Measurements from ENCODE around the gene SULT1B1.

The SULT1B1 gene

DNA sequence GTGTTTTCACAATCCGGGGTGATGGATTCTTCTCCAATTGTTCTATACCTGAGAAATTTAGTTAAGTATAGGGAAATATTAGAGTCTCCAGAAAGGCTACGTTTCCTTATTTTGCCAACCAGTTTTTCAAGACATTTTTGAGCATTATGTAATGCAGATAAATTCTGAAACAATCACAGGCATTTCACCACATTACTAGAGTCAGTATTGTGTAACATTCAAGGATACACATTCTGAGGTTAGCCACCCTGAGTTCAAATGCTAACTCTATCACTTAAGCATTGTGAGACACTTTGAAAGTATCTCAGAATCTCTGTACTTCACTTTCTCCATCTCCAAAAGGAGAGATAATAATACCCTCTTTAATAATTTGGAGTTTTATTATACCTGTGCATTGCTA lies 10.6 kb downstream of the SULT1B1 start:
- DNase-seq (ENCODE audit: low read depth in 2 of 2): no peak

DNA sequence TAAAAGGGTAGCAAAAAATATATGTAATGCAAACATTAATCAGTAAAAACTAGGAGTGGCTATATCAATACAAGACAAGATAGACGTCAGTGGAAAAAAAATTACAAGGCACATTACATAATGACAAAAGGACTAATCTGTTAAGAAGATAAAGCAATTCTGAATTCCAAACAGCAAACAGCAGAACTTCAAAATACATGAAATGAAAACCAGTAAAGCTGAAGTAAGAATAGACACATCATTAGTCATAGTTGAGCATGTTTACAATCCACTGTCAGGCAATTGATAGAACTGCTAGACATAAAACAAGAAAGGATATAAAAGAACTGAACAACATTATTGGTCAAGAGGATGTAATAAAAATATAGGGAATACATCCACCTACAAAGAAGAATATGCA lies 12.2 kb downstream of the SULT1B1 start:
- no peak for DNase-seq (ENCODE audit: low read depth in 2 of 2)

DNA sequence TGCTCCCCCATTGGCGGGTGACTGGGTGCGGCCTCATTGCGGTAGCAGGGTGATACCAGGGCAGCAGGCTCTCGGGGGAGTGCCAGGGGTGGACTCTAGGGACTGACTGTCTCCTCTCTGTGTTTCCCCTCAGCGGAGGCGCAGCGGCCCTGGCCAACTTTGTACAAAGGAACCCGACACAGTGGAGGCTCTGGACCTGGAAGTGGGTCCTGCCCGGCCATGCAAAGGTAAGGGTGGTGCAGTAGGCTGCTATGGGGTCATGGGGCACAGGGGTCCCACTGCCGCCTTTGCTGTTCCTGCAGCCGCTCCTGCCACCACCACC lies 16.3 kb downstream of the SULT1B1 start:
- no peak for DNase-seq (ENCODE audit: low read depth in 2 of 2)

DNA sequence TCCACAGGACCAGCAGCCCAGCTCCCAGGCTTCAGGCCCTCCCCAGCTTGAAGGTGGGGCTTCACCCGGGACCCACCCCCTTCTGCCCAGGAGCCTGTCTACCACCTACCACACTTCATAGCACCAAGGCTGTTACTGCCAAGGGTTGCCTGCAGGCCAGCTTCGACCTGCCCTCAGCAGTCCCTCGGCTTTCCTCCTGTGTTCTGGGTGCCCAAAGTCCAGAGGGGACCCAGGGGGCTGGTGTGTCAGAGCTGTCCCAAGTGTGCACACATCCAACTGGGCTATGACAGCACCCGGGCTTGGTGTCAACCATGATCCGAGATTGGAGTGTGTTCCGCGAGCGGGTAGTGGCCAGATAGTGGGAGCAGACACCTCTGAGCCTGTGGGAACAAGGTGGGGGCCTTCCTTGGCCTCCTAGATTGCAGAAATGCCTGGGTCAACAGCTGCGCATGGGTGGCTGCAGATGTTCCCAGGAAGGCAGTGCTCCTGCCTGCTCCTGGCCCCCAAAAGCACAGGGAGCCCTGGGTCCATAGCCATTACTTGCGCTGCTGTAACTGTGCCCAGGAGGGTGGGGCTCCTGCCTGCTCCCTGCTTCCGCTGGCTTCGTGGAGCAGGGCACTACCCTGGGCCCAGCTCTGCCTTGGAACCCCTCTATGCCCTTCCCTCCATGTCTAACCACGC lies 16.8 kb downstream of the SULT1B1 start:
- no peak for DNase-seq (ENCODE audit: low read depth in 2 of 2)

DNA sequence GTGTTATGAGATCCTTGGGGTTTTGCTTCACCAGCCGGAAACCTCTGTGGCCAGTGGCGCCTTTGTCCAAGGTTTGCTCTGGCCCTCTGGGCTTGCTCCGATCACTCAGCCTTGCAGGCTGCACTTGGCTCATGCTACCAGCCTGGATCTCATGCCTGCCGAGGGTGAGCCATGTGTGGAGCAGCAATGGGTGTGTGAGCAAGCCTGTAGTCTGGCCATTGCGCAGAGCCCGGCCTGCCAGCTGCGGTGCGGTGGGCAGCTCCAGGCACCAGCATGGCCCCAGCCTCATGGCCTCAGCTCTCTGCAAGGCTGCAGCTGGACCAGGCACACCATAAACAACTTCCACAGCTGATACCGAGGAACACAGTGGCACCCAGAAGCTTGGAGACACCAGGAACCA lies 17.8 kb downstream of the SULT1B1 start:
- DNase-seq (ENCODE audit: low read depth in 2 of 2): no peak

DNA sequence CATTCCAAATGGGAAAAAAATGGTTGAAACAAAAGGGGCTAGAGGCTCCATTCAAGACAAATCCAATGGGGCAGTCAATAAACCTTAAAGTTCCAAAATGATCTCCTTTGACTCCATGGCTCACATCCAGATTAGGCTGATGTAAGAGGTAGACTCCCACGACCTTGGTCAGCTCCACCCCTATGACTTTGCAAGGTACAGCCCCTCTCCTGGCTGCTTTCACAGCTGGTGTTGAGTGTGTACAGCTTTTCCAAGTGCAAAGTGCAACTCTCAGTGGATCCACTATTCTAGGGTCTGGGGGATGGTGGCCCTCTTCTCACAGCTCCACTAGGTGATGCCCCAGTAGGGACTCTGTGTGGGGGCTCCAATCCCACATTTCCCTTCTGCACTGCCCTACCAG lies 21.5 kb downstream of the SULT1B1 start:
- DNase-seq (ENCODE audit: low read depth in 2 of 2): no peak

DNA sequence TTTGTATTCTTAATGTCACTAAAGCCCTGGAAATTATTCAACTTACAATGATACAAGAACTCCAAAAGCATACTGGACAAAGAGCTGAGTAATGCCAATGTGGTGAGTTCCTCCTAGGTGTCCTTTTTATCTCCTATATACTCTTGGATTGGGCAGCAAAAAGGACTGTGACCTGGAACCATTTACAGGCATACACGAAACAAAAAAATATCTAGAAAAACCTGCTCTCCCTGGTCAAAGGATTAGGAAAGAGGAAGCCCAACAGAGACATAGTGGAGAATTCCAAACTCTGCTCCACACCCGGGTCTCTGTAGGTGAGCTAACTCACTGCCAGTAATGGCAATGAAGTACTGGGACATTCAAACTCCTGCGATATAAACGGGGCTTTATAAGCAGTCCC lies 25.3 kb downstream of the SULT1B1 start:
- no peak for DNase-seq (ENCODE audit: low read depth in 2 of 2)

DNA sequence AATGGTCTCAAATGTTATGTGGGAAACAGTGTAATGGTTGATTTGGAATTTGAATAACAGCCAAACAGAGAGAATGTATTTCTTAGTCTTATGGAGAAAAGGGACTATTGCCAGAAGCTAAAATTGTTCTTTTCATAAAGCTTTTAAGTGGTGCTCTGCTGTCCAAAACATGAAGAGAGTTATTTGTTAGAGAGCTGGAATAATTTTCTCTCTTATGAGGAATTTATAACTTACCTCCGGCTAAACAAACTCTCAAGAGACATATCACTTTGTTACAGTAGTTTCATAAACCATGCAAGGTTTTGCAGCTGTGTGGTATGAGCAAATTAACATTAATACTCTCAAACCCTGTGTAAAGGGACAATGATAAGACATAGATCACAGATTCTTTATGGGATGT lies 28.6 kb downstream of the SULT1B1 start:
- DNase-seq (ENCODE audit: low read depth in 2 of 2): no peak

DNA sequence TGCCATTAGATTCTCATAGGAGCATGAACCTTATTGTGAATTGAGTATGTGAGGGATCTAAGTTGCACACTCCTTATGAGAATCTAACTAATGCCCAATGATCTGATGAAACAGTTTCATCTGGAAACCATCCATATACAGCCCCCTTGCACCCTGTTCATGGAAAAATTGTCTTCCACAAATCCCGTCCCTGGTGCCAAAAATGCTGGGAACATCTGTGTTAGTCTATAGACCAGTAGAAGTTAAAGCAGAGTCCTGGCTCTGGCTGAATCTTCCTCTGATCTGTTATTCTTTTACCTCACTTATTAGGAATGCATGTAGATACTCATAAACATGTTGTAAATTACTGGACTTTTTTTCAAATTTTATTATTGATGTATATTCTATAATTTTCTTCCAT lies 29.2 kb downstream of the SULT1B1 start:
- no peak for DNase-seq (ENCODE audit: low read depth in 2 of 2)

DNA sequence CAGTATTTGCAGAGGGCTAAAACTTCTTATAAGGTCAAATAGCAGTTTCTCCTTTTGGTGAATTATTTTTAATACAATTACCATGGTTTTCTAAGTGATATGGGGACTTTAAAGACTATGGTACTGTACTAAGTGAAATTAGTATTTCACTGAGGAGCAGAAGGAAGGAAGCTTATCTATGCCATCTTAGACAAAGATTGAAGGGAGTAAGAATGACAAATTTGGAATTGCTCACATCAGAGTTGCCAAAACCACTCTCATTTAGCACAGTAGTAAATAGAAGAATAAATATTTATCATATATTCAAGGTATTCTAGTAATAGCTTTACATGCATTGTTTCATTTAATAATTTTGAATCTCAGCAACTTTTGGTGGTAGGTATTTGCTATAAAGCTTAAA lies 30.4 kb downstream of the SULT1B1 start:
- DNase-seq (ENCODE audit: low read depth in 2 of 2): no peak

DNA sequence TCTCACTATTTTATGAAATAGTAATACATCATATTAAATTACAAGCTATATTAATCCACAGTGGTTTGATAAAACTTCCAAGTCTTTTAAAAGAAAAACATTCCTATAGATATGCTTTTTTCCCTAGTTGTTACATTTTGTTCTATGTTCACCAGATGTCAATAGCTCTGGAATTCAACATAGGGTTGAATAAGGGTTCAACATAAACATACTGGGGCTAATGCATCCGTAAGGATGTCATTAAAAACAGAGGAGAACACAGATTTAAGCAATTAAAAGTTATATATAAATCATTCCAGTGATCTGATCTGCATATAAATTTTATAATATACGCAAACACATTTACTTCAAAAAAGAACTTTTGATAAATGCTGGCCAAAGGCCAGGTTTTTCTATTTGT lies 32.5 kb downstream of the SULT1B1 start:
- no peak for DNase-seq (ENCODE audit: low read depth in 2 of 2)

DNA sequence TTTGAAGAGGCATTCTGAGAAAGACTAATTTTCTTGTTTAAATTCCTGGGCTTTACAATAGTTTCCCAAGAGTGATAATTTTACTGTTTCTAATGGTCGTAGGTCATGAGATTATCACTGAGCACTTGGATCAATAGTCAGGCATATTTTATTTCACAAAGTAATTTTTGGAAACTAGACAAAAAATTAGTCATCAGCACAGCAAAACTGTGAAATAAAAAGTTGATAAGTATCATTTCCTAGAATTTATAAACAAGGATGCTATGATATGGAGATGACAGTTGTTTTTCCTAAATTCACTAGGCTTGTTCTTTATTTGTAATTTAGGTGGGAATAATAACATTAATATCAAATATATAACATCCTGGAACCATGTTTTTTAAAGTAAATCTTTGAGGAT lies 33.0 kb downstream of the SULT1B1 start:
- no peak for DNase-seq (ENCODE audit: low read depth in 2 of 2)

DNA sequence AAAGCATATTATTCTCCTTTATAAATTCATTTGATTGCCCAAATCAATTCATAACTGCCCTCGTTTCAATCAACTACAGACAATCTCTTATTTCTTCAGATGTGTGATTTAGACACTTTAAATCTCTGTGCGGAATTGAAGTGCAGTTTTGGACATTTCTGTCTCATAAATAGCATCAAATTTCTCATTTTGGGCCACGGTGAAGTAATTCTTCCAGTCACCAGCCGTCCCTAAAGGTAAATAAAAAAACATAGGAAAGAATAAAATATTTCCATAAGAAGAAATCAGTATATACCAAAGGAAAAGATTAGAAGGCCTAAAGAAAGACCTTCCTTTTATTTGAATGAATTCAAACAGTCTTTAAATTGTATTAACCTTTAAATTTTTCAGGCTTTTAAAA lies 33.4 kb downstream of the SULT1B1 start:
- no peak for DNase-seq (ENCODE audit: low read depth in 2 of 2)

DNA sequence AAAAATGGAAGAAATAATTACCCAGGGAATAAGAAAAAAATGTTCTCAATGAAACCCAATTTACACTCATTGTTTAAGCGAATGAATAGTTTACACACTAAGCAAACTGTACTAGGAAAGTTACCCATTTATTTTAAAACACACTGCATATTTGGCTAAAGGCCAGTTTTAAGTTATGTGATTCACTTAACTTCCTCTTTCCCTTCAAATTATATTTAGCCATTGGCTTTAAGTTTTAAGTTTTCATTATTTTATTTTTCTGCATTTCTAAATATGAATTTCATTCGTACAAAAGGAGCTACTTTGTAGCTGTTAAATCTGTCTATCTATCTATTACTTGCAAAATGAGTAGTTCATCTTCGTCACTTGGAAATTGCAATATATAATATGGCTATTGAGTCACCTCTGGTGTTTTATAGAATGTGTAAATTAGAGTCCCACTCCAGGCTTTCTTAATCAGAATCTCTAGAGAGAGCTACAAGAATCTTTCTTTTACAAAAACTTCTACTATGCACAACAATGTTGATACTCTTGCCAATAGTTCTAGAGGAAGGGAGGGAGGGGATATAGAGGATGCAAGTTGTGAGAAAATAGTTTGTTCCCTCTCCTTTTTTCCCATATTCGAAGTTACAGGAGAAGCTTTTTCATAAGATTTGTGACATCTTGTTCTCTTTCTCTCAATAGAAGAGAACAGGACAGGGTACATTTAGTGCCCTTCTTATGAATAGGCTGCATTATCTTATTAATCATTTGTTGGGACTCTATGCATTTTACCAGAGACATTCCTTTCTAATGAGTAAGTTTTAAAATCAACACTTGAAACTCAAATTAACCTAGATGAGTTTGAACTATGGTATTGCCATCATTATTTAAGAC lies 41.8 kb downstream of the SULT1B1 start:
- DNase-seq (ENCODE audit: low read depth in 2 of 2): no peak

DNA sequence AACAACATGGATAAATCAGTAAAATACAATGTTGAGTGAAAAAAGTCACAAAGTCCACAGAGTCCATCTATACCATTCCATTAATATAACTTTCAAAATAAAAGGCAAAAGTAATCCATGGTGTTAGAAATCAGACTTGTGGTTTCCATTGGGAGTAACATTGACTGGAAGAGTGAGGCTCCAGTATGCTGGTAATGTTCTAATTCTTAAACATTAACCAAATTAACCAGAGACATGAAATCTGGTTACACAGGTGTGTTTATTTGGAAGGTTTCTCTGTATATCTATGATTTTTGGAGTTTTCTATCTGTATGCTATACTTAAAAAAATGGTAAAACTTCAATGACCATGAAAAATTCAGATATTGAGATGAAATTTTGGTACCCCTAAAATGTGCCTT lies 42.6 kb downstream of the SULT1B1 start:
- no peak for DNase-seq (ENCODE audit: low read depth in 2 of 2)

DNA sequence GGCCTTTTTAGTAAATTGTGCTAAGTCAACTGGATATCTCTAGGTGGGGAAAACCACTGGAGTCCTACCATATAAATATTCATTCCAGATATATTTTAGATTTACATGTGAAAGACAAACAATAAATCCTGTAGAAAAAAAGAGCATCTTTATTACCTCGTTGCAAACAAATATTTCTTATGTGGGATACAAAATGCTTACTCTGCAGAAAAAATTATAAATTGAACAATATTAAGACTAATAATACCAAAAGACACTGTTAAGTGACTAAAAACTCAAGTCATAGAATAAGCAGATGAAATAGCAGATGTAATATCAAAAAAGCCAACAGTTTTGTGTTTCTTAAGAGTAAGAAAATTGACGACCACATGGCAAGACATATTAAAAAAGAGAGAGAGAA lies 43.8 kb downstream of the SULT1B1 start:
- DNase-seq (ENCODE audit: low read depth in 2 of 2): no peak

DNA sequence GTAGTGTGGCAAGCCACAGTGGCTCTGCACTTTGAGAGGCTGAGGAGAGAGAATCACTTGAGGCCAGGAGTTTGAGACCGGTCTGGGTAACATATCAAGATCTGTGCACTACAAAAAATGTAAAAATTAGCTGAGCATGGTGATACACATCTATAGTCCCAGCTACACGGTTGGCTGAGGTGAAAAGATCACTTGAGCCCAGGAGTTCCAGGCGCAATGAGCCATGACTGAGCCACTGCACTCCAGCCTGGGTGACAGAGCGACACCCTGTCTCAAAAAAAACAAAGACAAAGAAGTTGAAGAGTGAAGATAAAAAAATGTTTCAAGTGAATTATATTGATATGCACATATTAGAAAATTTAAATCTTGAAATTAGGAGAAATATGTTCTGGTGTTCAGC lies 46.3 kb downstream of the SULT1B1 start:
- no peak for DNase-seq (ENCODE audit: low read depth in 2 of 2)

DNA sequence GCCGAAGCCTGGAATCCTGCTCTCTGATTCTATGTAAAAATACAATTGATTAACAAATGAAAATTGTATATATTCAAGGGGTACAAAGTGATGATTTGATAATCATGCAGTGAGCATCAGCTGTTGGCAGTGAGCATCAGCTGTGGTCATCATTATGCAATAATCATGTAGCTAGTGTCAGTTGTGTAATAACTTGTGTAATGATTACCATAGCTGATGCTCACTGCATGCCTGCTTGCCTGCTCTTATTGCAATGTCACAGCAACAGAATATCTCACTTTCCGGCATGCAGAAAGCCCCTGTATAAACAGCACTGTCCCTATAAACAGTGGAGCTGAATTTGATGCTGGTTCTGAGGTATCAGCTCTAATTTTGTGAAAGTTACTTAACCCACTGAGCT lies 46.8 kb downstream of the SULT1B1 start:
- DNase-seq (ENCODE audit: low read depth in 2 of 2): no peak

DNA sequence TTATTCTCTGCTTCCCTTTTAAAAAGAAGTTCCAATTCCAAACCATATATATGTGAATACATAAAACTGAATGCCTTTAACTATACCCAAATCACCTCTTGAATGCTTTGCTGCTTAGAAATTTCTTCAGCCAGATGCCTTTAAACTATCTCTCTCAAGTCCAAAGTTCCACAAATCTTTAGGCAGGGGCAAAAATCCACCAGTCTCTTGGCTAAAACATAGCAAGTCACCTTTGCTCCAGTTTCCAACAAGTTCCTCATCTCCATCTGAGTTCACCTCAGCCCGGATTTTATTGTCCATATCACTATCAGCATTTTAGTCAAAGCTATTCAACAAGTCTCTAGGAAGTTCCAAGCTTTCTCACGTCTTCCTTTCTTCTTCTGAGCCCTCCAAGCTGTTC lies 49.8 kb downstream of the SULT1B1 start:
- DNase-seq (ENCODE audit: low read depth in 2 of 2): no peak

DNA sequence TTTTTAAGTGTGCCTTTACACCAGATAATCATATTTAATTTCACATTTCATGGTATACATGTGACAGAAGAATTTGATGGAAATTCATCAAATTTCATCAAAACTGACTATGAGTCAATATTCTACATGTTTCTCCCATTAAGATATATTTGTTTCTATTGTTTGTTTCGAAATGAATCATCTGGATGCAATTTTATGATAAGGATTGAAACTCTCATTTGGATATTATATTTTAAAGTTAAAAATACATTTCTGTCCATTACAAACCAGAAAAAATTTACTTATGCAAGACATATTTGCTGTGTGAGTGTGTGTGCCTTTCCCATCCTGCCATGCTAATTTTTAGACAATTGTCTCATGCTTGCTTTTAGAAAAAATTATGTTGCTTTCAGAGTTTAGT lies 52.2 kb downstream of the SULT1B1 start:
- DNase-seq (ENCODE audit: low read depth in 2 of 2): no peak

DNA sequence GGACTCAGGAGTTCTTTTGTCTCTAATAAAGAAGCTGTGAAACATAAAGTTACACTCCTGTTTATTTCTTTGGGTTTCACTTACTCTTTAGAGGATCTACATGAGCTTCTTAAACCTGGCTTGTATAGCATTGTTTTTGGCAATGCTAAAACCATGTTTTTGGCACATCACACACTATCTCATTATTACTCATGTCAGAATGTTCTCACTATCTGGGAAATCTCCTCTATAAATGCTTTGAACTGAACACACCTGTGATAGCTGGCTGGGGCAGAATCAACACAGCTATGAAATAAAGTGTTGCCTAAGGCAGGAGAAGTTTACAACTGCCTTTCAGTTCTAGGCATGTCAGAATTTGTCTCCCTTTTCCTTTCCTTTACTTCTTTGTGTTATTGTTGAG lies 52.6 kb downstream of the SULT1B1 start:
- no peak for DNase-seq (ENCODE audit: low read depth in 2 of 2)

DNA sequence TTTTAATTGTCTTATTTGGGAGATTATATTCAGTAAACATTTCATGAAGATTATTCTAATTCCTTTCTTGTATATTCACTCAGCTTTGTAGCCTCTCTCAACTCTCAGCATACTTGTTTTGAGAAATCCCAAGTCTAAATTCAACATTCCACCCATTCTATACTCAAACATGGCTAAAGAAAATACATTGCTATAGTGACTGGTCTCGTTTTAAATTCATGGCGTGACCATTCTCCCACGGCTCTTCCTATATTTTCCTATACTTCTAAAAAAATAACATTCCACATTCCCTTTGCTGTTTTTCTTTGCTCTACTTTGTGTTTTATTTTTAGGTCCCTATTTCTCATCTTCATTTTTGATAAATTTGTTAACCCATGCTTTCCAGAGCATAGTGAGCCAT lies 58.2 kb downstream of the SULT1B1 start:
- DNase-seq (ENCODE audit: low read depth in 2 of 2): no peak

DNA sequence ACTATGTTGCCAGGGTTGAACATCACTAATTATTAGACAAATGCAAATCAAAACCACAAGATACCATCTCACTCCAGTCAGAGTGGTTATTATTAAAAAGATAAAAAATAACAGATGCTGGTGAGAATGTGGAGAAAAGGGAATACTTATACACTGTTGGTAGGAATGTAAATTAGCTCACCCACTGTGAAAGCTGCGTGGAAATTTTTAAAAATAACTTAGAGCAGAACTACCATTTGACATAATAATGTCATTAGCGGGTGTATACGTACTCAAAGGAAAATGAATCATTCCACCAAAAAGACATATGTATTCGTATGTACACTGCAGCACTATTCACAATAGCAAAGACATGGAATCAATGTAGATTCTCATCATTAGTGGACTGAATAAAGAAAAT lies 58.7 kb downstream of the SULT1B1 start:
- no peak for DNase-seq (ENCODE audit: low read depth in 2 of 2)
